GM23338 (cell line): ENCODE measurements around the gene KLHL6.

Experiments
- CTCF ChIP-seq, 2 experiments: fragments of 200-600 bp in 1 of 2; sonication (generic) in 1 of 2; conservative IDR thresholded peaks; 2 replicates each; pipeline versions ENCODE4 v1.5.1 to v1.6.1; 2016 to 2017; ENCODE audit warnings: antibody characterized with exemption in 2 of 2, low read depth in 2 of 2, mild to moderate bottlenecking in 2 of 2, moderate library complexity in 1 of 2
- EZH2 ChIP-seq: fragments of 200-600 bp; sonication (generic); IDR thresholded peaks from one replicate; pipeline ENCODE4 v1.8.0; 2017; ENCODE audit warnings: antibody characterized with exemption, mild to moderate bottlenecking, low read depth; ENCODE audit not compliant: unreplicated experiment
- EZH2phosphoT487 ChIP-seq: fragments of 200-600 bp; sonication (generic); IDR thresholded peaks from one replicate; pipeline ENCODE4 v1.8.1; 2018; ENCODE audit warnings: antibody characterized with exemption; ENCODE audit not compliant: unreplicated experiment
- JUNB ChIP-seq: IDR thresholded peaks from one replicate; pipeline ENCODE4 v1.6.1; 2016; ENCODE audit warnings: antibody characterized with exemption; ENCODE audit not compliant: unreplicated experiment
- POLR2AphosphoS5 ChIP-seq: IDR thresholded peaks from 2 replicates; pipeline ENCODE4 v1.6.1; 2016; ENCODE audit warnings: antibody characterized with exemption, low read depth
- ZNF331 ChIP-seq: fragments of 250-450 bp; sonication (Bioruptor Pico); IDR thresholded peaks from 2 replicates; pipeline ENCODE4 v1.5.0; 2020; ENCODE audit warnings: low read depth, mild to moderate bottlenecking, moderate library complexity

- TF ChIP-seq JUNB (no peak), CTCF (conservative IDR thresholded peaks at IDR 0.05; ENCODE audit: low read depth in 2 of 2) (no peak), EZH2 (no peak), POLR2AphosphoS5 (no peak), EZH2phosphoT487 (no peak), ZNF331 (CRISPR knock-in tag) (no peak)
Observed at GRCh38 chr3:183490653-183491052, 64.9 kb downstream of the KLHL6 start.
